NCI-H345 treated with DMSO at 0.1 percent for 48 hours (cell line): ENCODE measurements around the gene ZNF254.
"Not testable (repeated sequence)": the region's sequence is repeated elsewhere in the genome, so short reads cannot be mapped to it uniquely, and the experiment has no call there.

Source experiments
- DNase-seq: peaks from one replicate; lab custom pipeline; 2025; ENCODE audit not compliant: unreplicated experiment; lab: John Stamatoyannopoulos, UW

ZNF254 gene

GRCh38 chr19:24086974-24087595 is at the start of gene ZNF254:
Gene ZNF254 (plus strand): TSS chr19:24087187. CDS start chr19:24087308, 121 bp downstream.
- DNase-seq = no peak

DNA sequence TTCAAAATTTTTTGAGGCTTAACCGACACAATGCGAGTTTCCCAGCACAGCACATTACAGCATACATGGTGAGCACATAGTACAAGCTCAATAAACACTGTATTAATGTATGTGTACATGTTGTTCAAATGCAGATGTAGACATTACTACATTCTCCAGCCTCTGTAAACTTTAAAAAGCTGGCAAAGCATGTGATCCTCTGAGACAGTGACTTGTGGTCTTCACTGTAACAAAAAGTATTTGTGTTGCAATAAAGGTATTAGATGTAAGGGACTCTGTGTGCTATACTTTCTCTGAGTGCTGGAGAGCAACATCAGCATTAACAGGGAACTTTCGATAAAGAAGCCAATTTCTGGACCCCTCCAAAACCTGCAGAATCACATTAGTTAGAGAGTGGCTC is 46.4 kb upstream of the ZNF254 start:
- DNase-seq = no peak

GRCh38 chr19:24041326-24041725 is 45.7 kb upstream of the ZNF254 start:
- not testable (repeated sequence) for DNase-seq

- no peak for DNase-seq
Observed at GRCh38 chr19:24046550-24046949, 40.4 kb upstream of the ZNF254 start.

DNA sequence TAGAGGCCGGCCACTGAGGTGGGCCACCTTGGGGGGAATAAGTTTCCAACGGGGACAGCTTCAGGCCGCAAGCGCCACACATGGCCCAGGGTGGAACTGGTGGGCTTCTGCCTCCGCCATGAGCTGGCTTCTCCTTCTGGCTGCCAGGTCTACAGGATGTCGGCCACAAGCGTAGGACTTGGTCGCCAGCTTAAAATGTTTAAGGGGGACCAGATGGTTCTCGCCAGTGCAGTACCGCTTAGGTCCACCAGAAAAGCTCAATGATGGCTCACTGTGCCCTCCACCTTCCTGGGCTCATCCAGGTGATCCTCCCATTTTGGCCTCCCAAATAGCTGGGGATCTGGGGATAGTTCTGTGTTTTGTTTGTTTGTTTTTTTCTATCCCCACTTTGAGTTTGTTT is 38.7 kb upstream of the ZNF254 start:
- no peak for DNase-seq

DNA sequence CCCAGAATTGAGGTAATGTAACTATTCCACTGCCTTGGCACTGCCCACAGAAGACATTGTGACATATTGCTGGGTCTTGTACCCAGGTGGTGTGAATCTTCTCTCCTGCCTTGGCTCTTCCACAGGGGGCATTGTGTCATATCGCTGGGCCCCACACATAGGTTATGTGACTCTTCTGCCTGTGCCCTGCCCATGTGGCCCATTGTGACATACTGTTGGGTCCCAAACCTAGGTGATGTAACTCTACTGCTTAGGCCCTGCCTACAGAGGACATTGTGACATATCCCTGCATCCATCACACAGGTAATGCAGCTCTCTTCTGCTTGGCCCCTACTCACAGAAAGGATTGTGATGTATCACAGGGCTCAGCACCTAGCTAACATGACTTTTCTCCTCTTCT is 37.5 kb upstream of the ZNF254 start:
- no peak for DNase-seq

DNA sequence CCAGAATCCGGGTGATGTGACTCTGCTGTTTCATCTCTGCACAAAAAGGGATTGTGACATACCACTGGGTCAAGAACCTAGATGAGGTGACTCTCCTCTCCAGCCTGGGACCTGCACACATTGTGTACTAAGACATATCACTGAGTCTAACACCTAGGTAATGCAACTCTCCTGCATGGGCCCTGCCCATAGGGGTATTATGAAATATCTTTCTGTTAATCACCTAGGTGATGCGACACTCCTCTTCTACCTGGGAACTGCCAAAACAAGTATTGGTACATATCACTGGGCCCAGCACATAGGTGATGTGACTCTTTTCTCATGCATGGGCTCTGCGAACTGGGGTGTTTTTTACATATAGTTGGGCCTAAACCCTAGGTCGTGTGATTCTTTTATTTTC is 35.5 kb upstream of the ZNF254 start:
- no peak for DNase-seq

GRCh38 chr19:24052811-24053210 is 34.2 kb upstream of the ZNF254 start:
- DNase-seq = no peak

DNA sequence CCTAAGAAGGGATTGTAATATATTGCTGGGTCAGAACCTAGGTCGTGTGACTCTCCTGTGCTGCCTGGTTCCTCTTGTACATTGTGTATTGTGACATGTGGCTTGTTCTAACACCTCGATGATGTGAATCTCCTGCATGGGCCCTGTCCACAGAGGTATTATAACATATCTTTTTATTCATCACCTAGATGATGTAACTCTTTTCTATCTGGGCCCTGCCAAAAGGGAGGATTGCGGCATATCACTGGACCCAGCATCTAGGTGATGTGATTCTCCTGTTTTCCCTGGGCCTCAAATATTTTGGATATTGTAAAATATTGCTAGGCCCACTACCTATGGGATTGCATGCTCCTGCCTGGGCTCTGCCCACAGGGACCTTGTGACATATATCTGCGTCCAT is 33.4 kb upstream of the ZNF254 start:
- DNase-seq = no peak

DNA sequence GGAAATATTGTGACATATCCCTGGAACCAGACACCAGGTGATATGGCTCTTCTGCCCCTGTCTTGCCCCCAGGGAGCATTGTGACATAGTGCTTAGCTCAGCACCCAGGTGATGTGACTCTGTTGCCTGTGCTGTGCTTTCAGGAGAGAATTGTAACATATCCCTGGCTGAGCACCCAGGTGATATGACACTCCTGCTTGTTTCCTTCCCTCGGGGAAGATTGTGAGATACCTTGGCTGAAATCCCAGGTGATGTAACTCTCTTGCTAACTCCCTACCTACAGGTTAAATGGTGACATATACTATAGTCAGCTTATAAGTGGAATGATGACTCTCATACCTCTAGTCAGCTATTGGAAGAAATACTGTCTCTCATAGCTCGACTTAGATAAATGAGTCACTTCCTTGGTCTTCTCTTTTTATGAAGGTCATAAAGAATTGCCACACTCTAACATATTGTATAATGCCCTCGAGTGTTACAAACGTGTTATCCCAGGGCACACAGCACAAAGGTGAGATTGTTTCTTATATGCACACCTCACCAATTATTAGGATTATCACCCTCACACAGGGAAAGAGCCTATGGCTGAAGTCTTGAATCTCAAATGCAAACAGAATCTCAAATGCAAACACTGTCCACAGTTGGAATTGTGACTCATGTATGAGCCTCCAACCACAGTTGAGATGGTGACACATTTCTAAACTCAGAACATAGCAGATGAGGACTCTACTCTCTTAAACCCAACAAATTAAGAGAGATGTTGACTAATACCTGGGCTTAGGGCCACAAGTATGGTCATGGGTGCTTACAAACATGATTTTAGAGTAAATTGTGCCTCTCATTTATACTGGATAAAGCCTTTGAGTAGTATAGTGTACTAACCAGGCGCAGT is 32.7 kb upstream of the ZNF254 start:
- DNase-seq = no peak

- no peak for DNase-seq
Observed at GRCh38 chr19:24055548-24055947, 31.4 kb upstream of the ZNF254 start.

DNA sequence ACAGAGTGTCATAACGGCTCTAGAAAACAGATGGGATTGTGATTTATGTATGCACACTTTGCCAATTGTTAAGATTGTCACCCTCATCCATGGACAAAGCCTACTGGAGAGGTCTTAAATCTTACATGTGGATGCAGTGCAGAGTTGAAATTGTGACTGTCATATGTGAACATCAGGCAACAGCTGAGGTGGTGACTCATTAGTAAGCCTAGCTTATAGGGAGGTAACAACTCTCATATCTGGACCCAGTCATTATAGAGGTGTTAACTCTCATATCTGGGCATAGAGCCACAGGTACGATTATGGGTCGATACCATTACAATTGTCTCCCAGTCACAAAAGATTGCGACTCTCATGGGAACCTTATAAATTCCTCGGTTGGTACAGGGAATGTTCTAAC is 29.8 kb upstream of the ZNF254 start:
- DNase-seq = no peak

DNA sequence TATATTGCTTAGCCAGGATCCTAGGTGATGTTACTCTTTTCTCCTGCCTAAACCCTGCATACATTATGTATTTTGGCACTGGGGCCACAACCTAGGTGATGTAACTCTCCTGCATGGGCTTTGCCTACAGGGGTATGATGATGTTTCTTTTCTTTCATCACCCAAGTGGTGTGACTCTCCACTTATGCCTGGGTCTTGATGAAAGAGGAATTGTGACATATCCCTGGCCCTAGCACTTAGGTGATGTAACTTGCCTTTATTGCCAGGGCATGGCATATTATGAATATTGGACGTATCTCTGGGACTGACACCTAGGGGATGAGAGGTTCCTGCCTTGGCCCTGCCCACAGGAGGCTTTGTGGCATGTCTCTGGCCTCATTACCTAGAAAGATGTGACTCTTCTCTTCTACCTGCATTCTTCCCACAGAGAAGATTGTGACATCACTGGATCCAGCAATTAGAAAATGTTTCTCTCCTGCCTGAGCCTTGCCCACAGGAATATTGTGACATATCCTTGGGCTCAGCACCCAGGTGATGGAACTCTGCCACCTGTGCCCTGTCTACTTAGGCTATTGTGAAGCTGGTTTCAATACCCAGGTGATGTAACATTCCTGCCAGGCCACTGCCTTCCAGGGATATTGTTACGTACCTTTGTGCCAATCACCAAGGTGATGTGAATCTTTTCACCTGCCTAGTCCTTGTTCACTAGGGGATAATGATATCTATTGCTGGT is 27.3 kb upstream of the ZNF254 start:
- no peak for DNase-seq

GRCh38 chr19:24060687-24061356 is 26.2 kb upstream of the ZNF254 start:
- DNase-seq = no peak

GRCh38 chr19:24062190-24062589 is 24.8 kb upstream of the ZNF254 start:
- DNase-seq = no peak

- no peak for DNase-seq
Observed at GRCh38 chr19:24063295-24063694, 23.7 kb upstream of the ZNF254 start.

- DNase-seq = no peak
Observed at GRCh38 chr19:24064175-24064574, 22.8 kb upstream of the ZNF254 start.

GRCh38 chr19:24065243-24065642 is 21.7 kb upstream of the ZNF254 start:
- DNase-seq = no peak

- no peak for DNase-seq
Observed at GRCh38 chr19:24065865-24066604, 21.0 kb upstream of the ZNF254 start.

- no peak for DNase-seq
Observed at GRCh38 chr19:24069905-24070657, 16.9 kb upstream of the ZNF254 start.
